Hepatocyte (in vitro differentiated cells): ENCODE results near the gene OBSL1. TPM values are rescaled to one million over a fixed set of nuclear protein-coding genes. Genes with fewer than 3 reads are reported as not detected.

Experiments
- DNase-seq: peaks from one replicate; pipeline ENCODE4 v3.0.0-alpha.2; 2016; ENCODE audit warnings: low spot score
- H2AFZ ChIP-seq: fragments of 200-600 bp; sonication (generic); 2 replicates; pipeline ENCODE4 v1.6.0; 2016; ENCODE audit warnings: antibody characterized with exemption, mild to moderate bottlenecking
- H3K27ac ChIP-seq: fragments of 200-600 bp; sonication (generic); 2 replicates; pipeline ENCODE4 v1.5.1; 2016; ENCODE audit warnings: mild to moderate bottlenecking
- H3K27me3 ChIP-seq: fragments of 200-600 bp; sonication (generic); 2 replicates; pipeline ENCODE4 v1.6.1; 2016
- H3K36me3 ChIP-seq: fragments of 200-600 bp; sonication (generic); replicated peaks from 2 replicates; pipeline ENCODE4 v1.5.1; 2016; ENCODE audit warnings: low read depth; ENCODE audit not compliant: insufficient read depth
- H3K4me1 ChIP-seq: fragments of 200-600 bp; sonication (generic); 2 replicates; pipeline ENCODE4 v1.5.1; 2016; ENCODE audit warnings: mild to moderate bottlenecking, moderate library complexity; ENCODE audit not compliant: insufficient read depth
- H3K4me2 ChIP-seq: fragments of 200-600 bp; sonication (generic); 2 replicates; pipeline ENCODE4 v1.6.0; 2016
- H3K4me3 ChIP-seq: fragments of 200-600 bp; sonication (generic); 2 replicates; pipeline ENCODE4 v1.5.1; 2016; ENCODE audit warnings: mild to moderate bottlenecking
- H3K79me2 ChIP-seq: fragments of 200-600 bp; sonication (generic); 2 replicates; pipeline ENCODE4 v1.6.0; 2017; ENCODE audit warnings: mild to moderate bottlenecking
- H3K9me2 ChIP-seq: fragments of 200-600 bp; sonication (generic); replicated peaks from 2 replicates; pipeline ENCODE4 v1.6.0; 2017; ENCODE audit warnings: mild to moderate bottlenecking; ENCODE audit not compliant: insufficient read depth
- H3K9me3 ChIP-seq: fragments of 200-600 bp; sonication (generic); 2 replicates; pipeline ENCODE4 v1.5.1; 2016; ENCODE audit warnings: low read depth, mild to moderate bottlenecking
- H4K20me1 ChIP-seq: fragments of 200-600 bp; sonication (generic); 2 replicates; pipeline ENCODE4 v1.6.0; 2016; ENCODE audit warnings: mild to moderate bottlenecking; ENCODE audit not compliant: insufficient read depth, poor library complexity, severe bottlenecking
- EZH2 ChIP-seq: fragments of 200-600 bp; sonication (generic); IDR thresholded peaks from 2 replicates; pipeline ENCODE4 v1.6.1; 2016; ENCODE audit warnings: antibody characterized with exemption, mild to moderate bottlenecking, borderline replicate concordance
- EZH2phosphoT487 ChIP-seq: fragments of 200-600 bp; sonication (generic); IDR thresholded peaks from one replicate; pipeline ENCODE4 v1.6.1; 2018; ENCODE audit warnings: antibody characterized with exemption, mild to moderate bottlenecking, low read depth, moderate library complexity; ENCODE audit not compliant: unreplicated experiment, severe bottlenecking
- WGBS: methylation state at CpG from one replicate; pipeline ENCODE4 v1.1.6; 2016; ENCODE audit warnings: low lambda C conversion rate; ENCODE audit errors: missing lambda C conversion rate; 5-methylcytosine and 5-hydroxymethylcytosine counted together
- polyA plus RNA-seq: library from polyadenylated mRNA; unstranded; fragments of >200 nt; fragmentation: Nextera tagmentation; extraction: Ambion mirVana; gene quantifications from 2 replicates; pipeline ENCODE4 v1.2.1, GENCODE V29; 2016
- total RNA-seq: library from RNA; depleted of rRNA; stranded (reverse); fragments of >200 nt; gene quantifications from 2 replicates; pipeline ENCODE4 v1.2.3, GENCODE V29; 2014
- TF ChIP-seq, protein P1 (sequence below): fragments of 200-600 bp; sonication (generic); IDR thresholded peaks from 2 replicates; pipeline ENCODE4 v1.5.1; 2016; ENCODE audit warnings: antibody characterized with exemption, mild to moderate bottlenecking; ENCODE audit not compliant: poor library complexity

The OBSL1 gene
- total and polyA plus RNA-seq, 2 experiments from 2014 or later = 61.0 to 84.6 TPM

DNA sequence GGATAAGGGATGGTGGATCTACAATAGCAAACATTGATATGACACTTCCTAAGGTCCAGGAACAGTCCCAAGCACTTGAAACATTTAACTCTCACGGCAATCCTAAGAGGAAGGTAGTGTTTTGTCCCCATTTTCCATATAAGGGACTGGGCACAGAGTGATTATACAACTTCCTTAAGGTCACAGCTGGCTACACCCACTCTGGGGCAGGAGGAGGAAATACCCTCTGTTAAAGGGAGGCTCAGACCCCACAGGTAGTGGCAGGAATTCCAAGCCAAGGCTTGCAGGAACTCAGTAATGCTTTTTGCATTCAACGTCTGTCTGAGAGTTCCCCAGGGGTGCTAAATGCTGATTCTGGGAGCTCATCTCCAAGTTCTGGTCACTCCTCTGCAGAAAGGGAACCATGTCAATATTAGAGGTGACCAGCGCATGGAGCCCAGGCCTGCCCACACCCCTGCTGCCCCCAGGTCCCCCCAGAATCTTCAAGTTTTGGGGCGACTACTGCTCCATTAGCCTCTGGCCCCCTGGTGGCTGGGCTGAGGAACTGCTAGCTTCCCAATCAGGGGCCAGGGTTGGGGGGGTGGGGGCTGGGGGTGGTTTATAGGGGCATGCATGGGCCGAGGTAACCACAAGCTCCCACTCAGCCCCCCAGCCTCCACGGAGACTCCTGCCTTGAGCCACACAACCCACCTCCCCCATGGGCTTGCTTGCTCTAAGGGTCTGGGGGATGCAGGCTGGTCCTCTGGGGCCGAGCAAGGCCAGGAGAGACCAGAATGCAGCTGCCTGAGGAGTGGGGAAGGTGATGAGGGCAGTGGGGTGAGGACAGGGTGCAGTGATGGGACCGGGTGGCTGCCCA lies 11.1 kb downstream of the OBSL1 start:
- Histone ChIP-seq H3K4me1 (no peaks in the 10 kb centered on the region), H2AFZ (no peak overlapping the region)
- WGBS = 62% methylated on average over 6 of the region's 8 CpGs

GRCh38 chr2:219559156-219559915 lies 12.0 kb downstream of the OBSL1 start:
- TF ChIP-seq EZH2phosphoT487 (no peak), EZH2 (no peak)
- TF ChIP-seq, protein P1, sequence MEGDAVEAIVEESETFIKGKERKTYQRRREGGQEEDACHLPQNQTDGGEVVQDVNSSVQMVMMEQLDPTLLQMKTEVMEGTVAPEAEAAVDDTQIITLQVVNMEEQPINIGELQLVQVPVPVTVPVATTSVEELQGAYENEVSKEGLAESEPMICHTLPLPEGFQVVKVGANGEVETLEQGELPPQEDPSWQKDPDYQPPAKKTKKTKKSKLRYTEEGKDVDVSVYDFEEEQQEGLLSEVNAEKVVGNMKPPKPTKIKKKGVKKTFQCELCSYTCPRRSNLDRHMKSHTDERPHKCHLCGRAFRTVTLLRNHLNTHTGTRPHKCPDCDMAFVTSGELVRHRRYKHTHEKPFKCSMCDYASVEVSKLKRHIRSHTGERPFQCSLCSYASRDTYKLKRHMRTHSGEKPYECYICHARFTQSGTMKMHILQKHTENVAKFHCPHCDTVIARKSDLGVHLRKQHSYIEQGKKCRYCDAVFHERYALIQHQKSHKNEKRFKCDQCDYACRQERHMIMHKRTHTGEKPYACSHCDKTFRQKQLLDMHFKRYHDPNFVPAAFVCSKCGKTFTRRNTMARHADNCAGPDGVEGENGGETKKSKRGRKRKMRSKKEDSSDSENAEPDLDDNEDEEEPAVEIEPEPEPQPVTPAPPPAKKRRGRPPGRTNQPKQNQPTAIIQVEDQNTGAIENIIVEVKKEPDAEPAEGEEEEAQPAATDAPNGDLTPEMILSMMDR = no peak
- no peaks in the 10 kb centered on the region for H3K9me3 ChIP-seq
- H3K27ac ChIP-seq = no peak overlapping the region
- H3K9me2 ChIP-seq = no peaks in the 10 kb centered on the region
- H3K4me3 ChIP-seq = no peak overlapping the region
- DNase-seq = no peak
- H3K4me1 ChIP-seq = no peaks in the 10 kb centered on the region
- H3K36me3 ChIP-seq = no peaks in the 10 kb centered on the region
- H4K20me1 ChIP-seq = no peaks in the 10 kb centered on the region
- H3K79me2 ChIP-seq = no peaks in the 10 kb centered on the region
- WGBS = 95% methylated on average over 20 of the region's 20 CpGs
- no peaks in the 10 kb centered on the region for H3K27me3 ChIP-seq
- no peak overlapping the region for H3K4me2 ChIP-seq
- H2AFZ ChIP-seq = no peak overlapping the region

More for the DNA sequence above, 11.1 kb downstream of the OBSL1 start:
- Histone ChIP-seq H3K27me3 (no peaks in the 10 kb centered on the region), H3K4me2 (no peak overlapping the region), H3K27ac (no peak overlapping the region), H4K20me1 (no peaks in the 10 kb centered on the region), H3K36me3 (no peaks in the 10 kb centered on the region), H3K9me3 (no peaks in the 10 kb centered on the region), H3K4me3 (no peak overlapping the region), H3K9me2 (no peaks in the 10 kb centered on the region), H3K79me2 (no peaks in the 10 kb centered on the region)
- no peak for DNase-seq
- TF ChIP-seq, protein P1 = peak; percentile 62
- no peak for TF ChIP-seq EZH2phosphoT487

- Histone ChIP-seq H3K27ac (no peak overlapping the region), H3K4me3 (no peak overlapping the region), H3K4me2 (no peak overlapping the region), H3K27me3 (peaks cover 2% of the 10 kb centered on the region), H3K9me3 (no peaks in the 10 kb centered on the region), H4K20me1 (no peaks in the 10 kb centered on the region), H3K9me2 (no peaks in the 10 kb centered on the region), H3K36me3 (no peaks in the 10 kb centered on the region), H3K4me1 (peaks cover 2% of the 10 kb centered on the region), H3K79me2 (no peaks in the 10 kb centered on the region), H2AFZ (no peak overlapping the region)
- TF ChIP-seq, protein P1 = no peak
- TF ChIP-seq EZH2 (no peak), EZH2phosphoT487 (no peak)
- DNase-seq = no peak
- 96% methylated on average over 23 of the region's 25 CpGs for WGBS
Measured at GRCh38 chr2:219557791-219558785, 13.3 kb downstream of the OBSL1 start.
